SIG-M5 (cell line): ENCODE data around the gene FBXO47.

ENCODE experiments used
- DNase-seq: peaks from one replicate; lab custom pipeline; 2025; lab: John Stamatoyannopoulos, UW

Gene FBXO47

DNA sequence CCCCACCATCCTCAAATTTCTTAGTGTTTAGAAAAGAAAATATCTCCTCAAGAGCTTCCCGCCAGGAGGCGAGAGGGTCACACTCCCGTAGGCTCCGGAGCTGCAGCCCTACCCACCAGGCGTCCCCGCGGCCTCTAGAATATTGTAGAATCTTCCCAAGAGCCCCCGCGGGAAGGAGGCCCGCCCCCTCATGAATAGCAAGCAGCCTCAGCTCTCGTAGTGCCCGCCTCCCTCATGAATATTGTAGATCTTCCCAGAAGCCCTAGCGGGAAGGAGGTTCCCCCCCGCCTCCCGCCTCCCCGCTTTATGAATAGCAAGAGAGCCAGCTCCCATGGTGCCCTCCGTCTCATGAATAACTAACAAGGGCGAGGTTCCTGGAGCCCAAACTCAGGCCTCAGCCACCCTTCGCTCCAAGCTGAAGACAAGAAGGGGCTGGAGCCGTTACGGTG lies at the start of gene FBXO47:
Gene FBXO47 (minus strand): TSS at position 114 of the 449 bp plus-strand sequence. CDS start 4,378 bp downstream, outside the sequence.
- no peak for DNase-seq

DNA sequence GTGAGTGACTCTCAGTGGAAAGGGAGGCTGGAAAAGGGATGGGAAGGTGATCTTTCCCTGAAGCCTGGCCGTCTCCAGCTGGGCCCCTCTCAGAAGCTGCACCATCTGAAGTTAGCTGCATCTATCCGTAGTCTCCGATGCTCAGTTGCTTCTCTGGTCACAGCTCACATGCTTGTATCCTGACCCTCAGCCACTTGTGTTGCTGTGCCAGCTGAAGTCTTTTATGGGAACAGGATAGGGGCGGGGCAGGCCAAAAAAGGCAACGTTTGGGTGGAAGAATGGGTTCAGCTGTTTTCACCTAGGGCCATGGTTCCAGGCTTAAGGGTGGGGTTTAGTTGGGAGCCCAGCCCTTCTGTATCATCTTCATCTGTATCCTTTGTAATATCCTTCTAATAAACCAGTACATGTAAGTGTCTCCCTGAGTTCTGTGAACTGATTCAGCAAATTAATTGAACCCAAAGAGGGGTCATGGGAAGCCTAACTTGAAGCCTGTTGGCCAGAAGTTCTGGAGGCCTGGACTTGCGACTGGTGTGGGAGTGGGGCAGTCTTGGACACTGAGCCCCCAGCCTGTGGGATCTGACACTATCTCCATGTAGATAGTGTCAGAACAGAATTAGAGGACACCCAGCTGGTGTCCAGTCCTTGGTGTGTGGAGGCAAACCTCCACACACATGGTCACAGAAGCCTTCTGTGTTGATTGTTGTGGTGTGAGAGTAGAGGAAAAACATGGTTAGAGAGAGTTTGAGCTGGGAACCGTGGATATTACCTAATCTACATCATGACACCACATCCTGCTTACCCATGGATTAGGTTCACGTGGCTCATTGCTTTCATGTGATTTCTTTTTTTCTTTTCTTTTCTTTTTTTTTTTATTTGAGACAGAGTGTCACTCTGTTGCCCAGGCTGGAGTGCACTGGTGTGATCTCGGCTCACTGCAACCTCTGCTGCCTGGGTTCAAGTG lies 49.3 kb upstream of the FBXO47 start:
- no peak for DNase-seq

- no peak for DNase-seq
These were observed 48.3 kb upstream of the FBXO47 start for GRCh38 chr17:39015546-39015935.

DNA sequence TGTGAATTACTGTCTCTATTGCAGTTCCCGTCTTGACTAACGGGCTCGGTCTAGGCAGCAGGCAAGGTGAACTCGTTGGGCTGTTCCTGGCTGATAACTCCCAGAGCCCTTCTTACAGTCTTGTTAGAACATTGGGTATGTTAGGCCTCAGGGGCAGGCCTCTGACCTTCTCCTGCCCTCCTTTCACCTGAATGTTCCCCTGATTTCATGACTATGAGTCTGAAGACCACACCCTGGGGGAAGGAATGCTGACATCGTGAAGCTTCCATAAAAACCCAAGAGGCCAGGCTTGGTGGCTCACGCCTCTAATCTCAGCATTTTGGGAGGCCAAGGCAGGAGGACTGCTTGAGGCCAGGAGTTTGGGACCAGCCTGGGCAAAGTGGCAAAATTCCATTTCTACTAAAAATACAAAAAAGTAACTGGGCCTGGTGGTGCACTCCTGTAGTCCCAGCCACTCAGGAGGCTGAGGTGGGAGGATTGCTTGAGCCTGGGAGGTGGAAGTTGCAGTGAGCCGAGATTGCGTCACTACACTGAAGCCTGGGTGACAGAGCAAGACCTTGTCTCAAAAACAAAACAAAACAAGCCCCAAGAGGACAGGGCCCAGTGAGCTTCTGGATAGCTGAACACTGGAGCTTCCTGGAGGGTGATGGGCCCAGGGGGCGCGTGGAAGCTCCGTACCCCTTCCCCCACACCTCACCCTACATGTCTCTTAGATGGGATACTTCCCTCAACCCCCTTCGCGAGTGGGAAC lies 47.8 kb upstream of the FBXO47 start:
- no peak for DNase-seq

DNA sequence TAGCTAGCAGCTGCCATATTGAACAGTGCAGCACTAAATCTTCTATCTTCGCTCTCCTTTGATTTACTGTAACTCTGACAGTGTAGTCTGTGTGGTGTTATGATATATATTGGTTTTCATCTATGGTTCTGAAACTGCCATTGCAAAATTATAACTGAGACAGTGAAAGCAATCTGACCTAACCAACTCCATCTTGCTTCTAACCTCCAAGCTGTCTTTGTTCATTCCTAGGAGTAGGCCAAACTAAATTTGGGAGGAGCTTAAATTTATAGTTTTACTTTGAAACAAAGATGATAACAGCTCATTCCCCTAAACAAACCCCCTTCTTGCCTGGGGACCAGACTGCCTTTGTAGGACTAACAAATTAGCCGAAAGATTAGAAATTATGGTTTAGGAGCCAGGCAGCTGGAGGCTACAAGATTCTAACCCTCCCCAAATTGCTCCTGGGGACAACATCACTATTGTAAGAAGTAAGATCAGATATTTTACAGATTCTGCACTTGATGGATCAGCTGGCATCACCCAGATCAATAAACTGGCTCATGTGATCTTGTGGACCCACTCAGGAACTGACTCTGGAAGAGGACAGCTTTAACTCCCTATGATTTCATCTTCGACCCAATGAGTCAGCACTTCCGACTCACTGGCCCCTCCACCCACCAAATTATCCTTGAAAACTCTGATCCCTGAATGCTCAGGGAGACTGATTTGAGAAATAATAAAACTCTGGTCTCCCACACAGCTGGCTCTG lies 47.0 kb upstream of the FBXO47 start:
- no peak for DNase-seq

DNA sequence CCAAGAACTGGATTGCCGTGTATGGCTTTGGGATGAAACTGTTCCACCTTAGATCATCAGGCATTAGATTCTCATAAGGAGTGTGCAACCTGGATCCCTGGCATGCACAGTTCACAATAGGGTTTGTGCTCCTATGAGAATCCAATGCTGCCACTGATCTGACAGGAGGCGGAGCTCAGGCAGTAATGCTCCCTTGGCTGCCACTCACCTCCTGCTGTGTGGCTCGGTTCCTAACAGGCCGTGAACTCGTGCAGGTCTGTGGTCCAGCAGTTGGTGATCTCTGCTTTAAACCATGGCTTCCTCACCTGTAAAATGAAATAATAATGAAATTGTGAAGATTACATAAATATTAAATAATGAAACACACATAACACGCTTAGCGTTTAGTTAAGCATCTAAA lies 45.5 kb upstream of the FBXO47 start:
- no peak for DNase-seq

GRCh38 chr17:39011907-39012468 lies 44.8 kb upstream of the FBXO47 start:
- DNase-seq: no peak

DNA sequence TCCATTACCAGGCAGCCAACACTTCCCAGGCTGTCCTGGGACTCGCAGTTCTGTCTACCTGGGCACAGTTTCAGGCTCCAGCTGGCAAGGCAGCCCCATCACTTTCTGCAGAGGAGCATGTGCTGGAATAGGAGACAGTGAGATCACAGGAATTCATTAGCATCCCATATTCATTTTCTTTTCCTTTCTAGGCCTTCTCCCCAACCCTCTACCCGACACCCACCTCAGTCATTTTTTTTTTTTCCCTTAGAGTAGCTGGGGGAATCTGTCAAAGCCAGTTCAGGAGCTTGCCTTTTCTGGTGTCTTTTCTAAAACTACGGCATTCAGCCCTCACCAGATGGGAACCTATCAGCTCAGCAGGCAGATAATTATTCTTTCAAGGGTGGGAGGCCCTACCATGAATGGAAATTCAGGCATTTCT lies 42.4 kb upstream of the FBXO47 start:
- DNase-seq: no peak

- DNase-seq: no peak
These were observed 41.4 kb upstream of the FBXO47 start for GRCh38 chr17:39008633-39009032.

DNA sequence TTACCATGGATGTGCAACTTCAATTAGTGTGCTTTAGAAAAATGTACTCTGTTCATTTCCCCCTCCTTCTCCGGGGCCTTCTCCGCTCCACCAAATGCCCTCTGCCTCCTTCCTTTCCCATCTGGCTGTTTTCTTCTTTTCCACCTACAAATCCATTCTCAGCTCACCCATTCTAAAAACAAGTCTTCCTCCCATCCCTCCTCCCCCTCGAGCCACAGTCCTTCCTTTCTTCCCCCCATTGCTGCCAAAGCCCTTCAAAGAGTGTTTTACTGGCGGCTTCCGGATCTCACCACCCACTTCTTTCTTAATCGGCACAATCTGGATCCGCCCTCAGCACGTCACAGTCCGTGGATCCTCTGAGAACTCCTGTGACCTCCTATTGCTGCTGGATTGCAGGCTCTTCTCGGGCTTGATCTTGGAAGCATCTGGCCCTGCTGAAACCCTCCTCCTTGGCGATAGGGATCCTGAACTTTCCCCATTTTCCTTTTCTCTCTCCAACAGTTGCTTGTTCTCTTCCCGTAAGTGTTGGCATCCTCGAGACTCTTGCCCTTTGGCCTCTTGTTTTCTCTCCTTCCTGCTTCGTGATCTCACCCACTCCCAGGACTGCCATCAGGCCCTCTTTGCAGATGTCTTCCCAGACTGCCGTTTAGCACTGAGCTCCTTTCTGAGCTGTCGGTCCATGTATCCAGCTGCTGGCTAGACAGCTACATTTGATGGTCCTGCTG lies 36.0 kb upstream of the FBXO47 start:
- DNase-seq: no peak

GRCh38 chr17:39001703-39002637 lies 34.8 kb upstream of the FBXO47 start:
- DNase-seq: no peak

- no peak for DNase-seq
These were observed 32.9 kb upstream of the FBXO47 start for GRCh38 chr17:39000021-39000601.

DNA sequence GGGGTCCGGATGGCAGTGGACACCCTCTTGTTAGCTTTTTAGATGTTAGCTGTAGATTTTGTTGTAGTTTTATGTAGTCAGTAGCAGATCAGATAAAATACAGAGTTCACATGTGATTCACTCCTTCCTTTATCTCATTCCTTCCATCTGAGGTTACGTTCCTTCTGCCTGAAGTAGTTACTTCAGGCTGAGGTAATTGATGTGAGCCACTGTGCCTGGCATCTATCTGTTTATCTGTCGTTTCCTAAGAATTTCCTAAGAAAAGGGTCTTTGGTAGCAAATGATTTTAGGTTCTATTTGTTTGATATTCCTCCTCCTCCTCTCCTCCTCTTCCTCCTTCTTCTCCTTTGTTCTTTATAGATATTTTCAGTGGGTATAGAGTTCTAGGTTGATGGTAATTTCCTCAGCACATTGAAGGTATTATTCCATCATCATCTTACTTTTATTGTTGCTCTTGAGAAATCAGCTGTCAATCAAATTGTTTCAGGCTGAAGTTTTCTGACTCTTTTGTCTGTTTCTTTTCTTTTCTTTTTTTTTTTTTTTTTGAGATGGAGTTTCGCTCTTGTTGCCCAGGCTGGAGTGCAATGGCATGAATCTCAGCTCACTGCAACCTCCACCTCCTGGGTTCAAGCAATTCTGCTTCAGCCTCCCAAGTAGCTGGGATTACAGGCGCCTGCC lies 29.6 kb upstream of the FBXO47 start:
- no peak for DNase-seq

DNA sequence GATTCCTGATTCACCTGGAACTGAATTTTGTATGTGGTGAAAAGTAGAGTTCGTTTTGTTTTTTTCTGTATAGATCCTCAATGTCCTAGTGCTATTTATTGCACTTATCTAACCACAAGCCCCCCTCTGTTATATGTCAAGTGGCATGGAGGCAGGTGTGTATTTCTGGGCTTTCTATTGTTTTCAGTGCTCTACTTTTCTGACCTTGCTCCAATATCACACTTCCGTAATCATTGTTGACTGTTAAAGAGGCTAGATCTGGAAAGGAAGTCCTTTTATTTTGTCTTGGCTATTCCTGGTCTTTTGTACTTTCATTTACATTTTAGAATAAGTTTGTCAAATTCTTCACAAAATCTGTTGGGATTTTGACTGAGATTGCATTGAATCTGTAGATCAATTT lies 26.8 kb upstream of the FBXO47 start:
- DNase-seq: no peak

GRCh38 chr17:38984666-38985065 lies 17.5 kb upstream of the FBXO47 start:
- no peak for DNase-seq

DNA sequence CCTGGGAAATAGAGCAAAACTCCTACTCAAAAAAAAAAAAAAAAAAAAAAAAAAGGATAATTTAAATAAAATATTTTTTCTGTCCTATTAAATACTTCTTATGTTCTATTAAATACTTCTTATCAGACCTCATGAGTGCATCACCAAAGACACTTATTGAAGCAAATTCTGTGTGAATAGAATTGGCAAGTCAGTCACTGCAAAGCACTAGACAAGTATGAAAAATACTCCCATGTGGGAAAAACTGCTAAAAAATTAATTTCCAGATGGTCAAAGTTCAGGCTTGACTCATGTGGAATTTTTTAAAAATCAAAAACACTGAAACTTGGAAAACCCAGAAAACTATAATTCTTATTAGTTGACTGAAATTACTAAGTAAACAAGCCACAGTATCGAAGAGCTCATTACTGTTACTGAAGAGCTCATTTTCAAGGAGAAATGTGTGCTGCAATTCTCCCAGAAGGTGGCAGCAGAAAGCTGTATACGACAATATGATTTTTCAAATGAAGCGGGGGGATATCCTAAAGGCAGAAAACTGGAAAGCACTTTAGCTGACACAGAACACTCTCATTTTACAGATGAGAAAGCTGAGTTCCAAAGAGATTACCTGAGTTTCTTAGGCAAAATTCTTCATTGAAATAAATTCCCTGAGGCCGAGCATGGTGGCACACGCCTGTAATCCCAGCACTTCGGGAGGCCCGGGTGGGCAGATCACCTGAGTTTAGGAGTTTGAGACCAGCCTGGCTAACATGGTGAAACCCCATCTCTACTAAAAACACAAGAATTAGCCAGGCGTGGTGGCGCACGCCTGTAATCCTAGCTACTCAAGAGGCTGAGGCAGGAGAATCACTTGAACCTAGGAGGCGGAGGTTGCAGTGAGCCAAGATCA lies 15.9 kb upstream of the FBXO47 start:
- no peak for DNase-seq

DNA sequence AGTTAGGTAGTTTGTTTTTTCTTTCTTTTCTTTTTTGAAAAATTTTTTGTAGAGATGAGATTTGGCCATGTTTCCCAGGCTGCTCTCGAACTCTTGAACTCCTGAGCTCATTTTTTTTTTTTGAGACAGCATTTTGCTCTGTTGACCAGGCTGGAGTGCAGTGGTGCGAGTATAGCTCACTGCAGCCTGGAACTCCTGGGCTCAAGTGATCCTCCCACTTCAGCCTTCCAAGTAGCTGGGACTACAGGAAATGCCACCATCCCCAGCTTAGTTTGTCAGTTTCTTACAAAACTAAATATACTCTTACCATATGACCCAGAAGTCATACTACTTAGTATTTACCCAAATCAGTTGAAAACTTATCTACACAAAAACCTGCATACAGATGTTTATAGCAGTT lies 14.4 kb upstream of the FBXO47 start:
- no peak for DNase-seq
